ENCODE measurements around the gene PXDN. TPM values are rescaled to one million over a fixed set of nuclear protein-coding genes. Genes with fewer than 3 reads are reported as not detected.

PXDN gene
- total and polyA plus RNA-seq, 2 donors (not counting 1 experiment from before 2014, with no cell fraction given): 0.21 to 1.4 TPM

GRCh38 chr2:1631292-1632001 lies 112.9 kb downstream of the PXDN start:
- 98% methylated on average over 4 of the region's 6 CpGs for WGBS (ENCODE audit: insufficient coverage)
- Mint-ChIP-seq H3K27me3 (peaks cover 3% of the 10 kb centered on the region), H3K9me3 (ENCODE audit: insufficient read depth) (no peaks in the 10 kb centered on the region), H3K4me3 (no peak overlapping the region), H3K4me1 (no peaks in the 10 kb centered on the region), H3K27ac (no peak overlapping the region)
- Histone ChIP-seq H3K9ac (ENCODE audit: low read length) (no peak overlapping the region), H3K9me3 (ENCODE audit: control extremely low read depth in 1 of 3, control insufficient read depth in 2 of 3, insufficient read depth in 1 of 3, low read length in 2 of 3) (no peaks in the 10 kb centered on the region), H3K36me3 (replicated peaks in 1 of 2; ENCODE audit: control extremely low read depth in 1 of 2, control insufficient read depth in 1 of 2, extremely low read depth in 1 of 2, insufficient read depth in 2 of 2, low read length in 1 of 2) (no peaks in the 10 kb centered on the region), H3K4me3 (ENCODE audit: control extremely low read depth in 1 of 5, extremely low read depth in 1 of 5, insufficient read depth in 1 of 5, low read depth in 2 of 5, low read length in 4 of 5) (no peak overlapping the region), H3K79me2 (ENCODE audit: control insufficient read depth, insufficient read depth, low read length) (no peaks in the 10 kb centered on the region), H3K27me3 (replicated peaks in 1 of 4; ENCODE audit: control extremely low read depth in 1 of 4, control insufficient read depth in 3 of 4, insufficient read depth in 4 of 4, low read length in 3 of 4) (no peaks in the 10 kb centered on the region), H3K4me2 (replicated peaks; ENCODE audit: low read depth, low read length, poor library complexity, severe bottlenecking) (no peak overlapping the region), H2AFZ (ENCODE audit: insufficient read depth, low read depth, low read length, poor library complexity, severe bottlenecking) (no peak overlapping the region), H3K4me1 (ENCODE audit: control insufficient read depth in 2 of 2, insufficient read depth in 2 of 2, low read length in 2 of 2) (no peaks in the 10 kb centered on the region), H4K20me1 (ENCODE audit: control insufficient read depth, insufficient read depth, low read length, poor library complexity, severe bottlenecking) (no peaks in the 10 kb centered on the region), H3K27ac (ENCODE audit: low read length in 2 of 2) (no peak overlapping the region)
- TF ChIP-seq CTCF (IDR thresholded peaks at IDR 0.05) (no peak), EZH2 (IDR thresholded peaks at IDR 0.05; ENCODE audit: borderline replicate concordance, insufficient read depth, low read depth, low read length, poor library complexity, severe bottlenecking) (no peak)
- intact Hi-C loops (cut with micrococcal nuclease): no loop called here
- DNase-seq: no peak
- ATAC-seq (ENCODE audit: low read depth): no peak
- POLR2A ChIA-PET: no interaction called here
- CTCF ChIA-PET: no interaction called here

GRCh38 chr2:1628893-1629292 lies 115.4 kb downstream of the PXDN start:
- ATAC-seq (ENCODE audit: low read depth): no peak
- no peaks in the 10 kb centered on the region for H4K20me1 ChIP-seq (ENCODE audit: control insufficient read depth, insufficient read depth, low read length, poor library complexity, severe bottlenecking)
- ChIA-PET POLR2A (no interaction called here), CTCF (no interaction called here)
- H2AFZ ChIP-seq (ENCODE audit: insufficient read depth, low read depth, low read length, poor library complexity, severe bottlenecking): no peak overlapping the region
- no peak overlapping the region for H3K27ac ChIP-seq (ENCODE audit: low read length in 2 of 2)
- no peak overlapping the region for H3K4me2 ChIP-seq (replicated peaks; ENCODE audit: low read depth, low read length, poor library complexity, severe bottlenecking)
- H3K4me1 ChIP-seq (ENCODE audit: control insufficient read depth in 2 of 2, insufficient read depth in 2 of 2, low read length in 2 of 2): no peaks in the 10 kb centered on the region
- DNase-seq: no peak
- no peak overlapping the region for H3K4me3 ChIP-seq (ENCODE audit: control extremely low read depth in 1 of 5, extremely low read depth in 1 of 5, insufficient read depth in 1 of 5, low read depth in 2 of 5, low read length in 4 of 5)
- no peaks in the 10 kb centered on the region for H3K79me2 ChIP-seq (ENCODE audit: control insufficient read depth, insufficient read depth, low read length)
- H3K27ac Mint-ChIP-seq: no peak overlapping the region
- H3K9me3 ChIP-seq (ENCODE audit: control extremely low read depth in 1 of 3, control insufficient read depth in 2 of 3, insufficient read depth in 1 of 3, low read length in 2 of 3): peaks cover 0 to 2% (median 0%) of the 10 kb centered on the region in 3 donors
- H3K4me1 Mint-ChIP-seq: no peaks in the 10 kb centered on the region
- H3K9me3 Mint-ChIP-seq (ENCODE audit: insufficient read depth): no peaks in the 10 kb centered on the region
- H3K9ac ChIP-seq (ENCODE audit: low read length): no peak overlapping the region
- H3K27me3 ChIP-seq (replicated peaks in 1 of 4; ENCODE audit: control extremely low read depth in 1 of 4, control insufficient read depth in 3 of 4, insufficient read depth in 4 of 4, low read length in 3 of 4): no peaks in the 10 kb centered on the region
- 20% methylated on average over 1 of the region's 2 CpGs for WGBS (ENCODE audit: insufficient coverage)
- no peak overlapping the region for H3K4me3 Mint-ChIP-seq
- TF ChIP-seq EZH2 (IDR thresholded peaks at IDR 0.05; ENCODE audit: borderline replicate concordance, insufficient read depth, low read depth, low read length, poor library complexity, severe bottlenecking): no peak
- TF ChIP-seq CTCF (IDR thresholded peaks at IDR 0.05): no peak
- intact Hi-C loops (cut with micrococcal nuclease): no loop called here
- no peaks in the 10 kb centered on the region for H3K36me3 ChIP-seq (replicated peaks in 1 of 2; ENCODE audit: control extremely low read depth in 1 of 2, control insufficient read depth in 1 of 2, extremely low read depth in 1 of 2, insufficient read depth in 2 of 2, low read length in 1 of 2)
- H3K27me3 Mint-ChIP-seq: peaks cover 3% of the 10 kb centered on the region
